DND-41 (cell line): ENCODE results near the gene SLC27A2.

Experiments
- ATAC-seq: fragments of 200-7000 bp; cut with Tn5 transposase; 3 replicates; pipeline ENCODE4 v1.9.1; 2021; ENCODE audit warnings: low read depth; ENCODE audit not compliant: insufficient read depth
- DNase-seq: peaks from one replicate; pipeline ENCODE4 v3.0.0-alpha.2; 2020
- H2AFZ ChIP-seq: 2 replicates; pipeline ENCODE4 v1.6.0; 2012; ENCODE audit warnings: low read depth, low read length
- H3K27ac ChIP-seq: 2 replicates; pipeline ENCODE4 v1.5.1; 2012; ENCODE audit warnings: low read length, inconsistent platforms
- H3K27me3 ChIP-seq: fragments of 200-600 bp; sonication (generic); 2 replicates; pipeline ENCODE4 v1.6.0; 2012; ENCODE audit warnings: low read length, mild to moderate bottlenecking, inconsistent platforms; ENCODE audit not compliant: insufficient read depth, poor library complexity
- H3K36me3 ChIP-seq: 2 replicates; pipeline ENCODE4 v1.5.1; 2012; ENCODE audit warnings: low read length, inconsistent platforms; ENCODE audit not compliant: insufficient read depth
- H3K4me1 ChIP-seq: 2 replicates; pipeline ENCODE4 v1.5.1; 2012; ENCODE audit warnings: mild to moderate bottlenecking, low read length; ENCODE audit not compliant: insufficient read depth
- H3K4me2 ChIP-seq: 2 replicates; pipeline ENCODE4 v1.6.0; 2012; ENCODE audit warnings: mild to moderate bottlenecking, moderate library complexity, low read length, inconsistent platforms; ENCODE audit not compliant: insufficient read depth
- H3K4me3 ChIP-seq, 2 experiments: fragments of 200-600 bp in 1 of 2; shearing (Covaris generic) in 1 of 2; 2 replicates each; pipeline ENCODE4 v1.5.1; 2012 to 2016; ENCODE audit warnings: inconsistent platforms in 2 of 2, low read length in 2 of 2, mild to moderate bottlenecking in 2 of 2, low read depth in 1 of 2, moderate library complexity in 1 of 2
- H3K79me2 ChIP-seq: 2 replicates; pipeline ENCODE4 v1.6.0; 2012; ENCODE audit warnings: low read length, inconsistent platforms; ENCODE audit not compliant: insufficient read depth
- H3K9ac ChIP-seq: 2 replicates; pipeline ENCODE4 v1.6.0; 2012; ENCODE audit warnings: low read depth, mild to moderate bottlenecking, inconsistent platforms, low read length, moderate library complexity
- H3K9me3 ChIP-seq: 2 replicates; pipeline ENCODE4 v1.5.1; 2012; ENCODE audit warnings: low read length, moderate library complexity, mild to moderate bottlenecking, inconsistent platforms; ENCODE audit not compliant: insufficient read depth, severe bottlenecking
- H4K20me1 ChIP-seq: 2 replicates; pipeline ENCODE4 v1.6.0; 2012; ENCODE audit warnings: low read length; ENCODE audit not compliant: insufficient read depth
- CTCF ChIP-seq: IDR thresholded peaks from 2 replicates; pipeline ENCODE4 v1.5.1; 2012; ENCODE audit warnings: borderline replicate concordance, low read length, moderate library complexity, mild to moderate bottlenecking; ENCODE audit not compliant: poor library complexity, severe bottlenecking; ENCODE audit errors: extremely low read depth
- EZH2 ChIP-seq: IDR thresholded peaks from 3 replicates; pipeline ENCODE4 v1.6.1; 2012; ENCODE audit warnings: borderline replicate concordance, low read depth, mild to moderate bottlenecking, moderate library complexity, low read length, inconsistent platforms; ENCODE audit not compliant: severe bottlenecking

Gene SLC27A2

DNA sequence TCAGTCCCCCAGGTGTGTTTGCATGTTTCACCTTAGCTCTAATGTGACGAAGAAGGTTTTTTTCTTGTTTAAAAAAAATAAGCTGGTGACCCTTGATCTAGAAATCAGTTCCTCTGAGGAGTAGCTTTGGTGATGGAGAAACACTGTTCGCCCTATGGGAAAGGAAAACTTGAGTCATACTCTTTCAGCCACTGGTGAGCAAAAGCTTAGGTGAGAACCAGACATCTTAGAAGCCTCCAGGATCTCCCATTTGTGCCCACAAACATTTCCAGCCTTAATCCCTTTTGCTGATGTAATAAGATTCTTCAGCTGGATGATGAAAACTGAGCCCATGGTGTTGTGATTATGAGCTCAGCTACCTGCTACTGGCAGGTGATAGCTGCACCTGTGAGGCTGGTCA is 37.8 kb downstream of the SLC27A2 start:
- no peak for TF ChIP-seq EZH2
- TF ChIP-seq CTCF: no peak
- DNase-seq (no peak), ATAC-seq (no peak)
- H3K9me3 ChIP-seq: no peaks in the 10 kb centered on the region
- H3K27me3 ChIP-seq: no peaks in the 10 kb centered on the region
- H3K4me2 ChIP-seq: no peak overlapping the region
- no peak overlapping the region for H3K9ac ChIP-seq
- H3K27ac ChIP-seq: no peak overlapping the region
- H3K36me3 ChIP-seq: no peaks in the 10 kb centered on the region
- H3K79me2 ChIP-seq: no peaks in the 10 kb centered on the region
- no peak overlapping the region for H3K4me3 ChIP-seq
- no peak overlapping the region for H2AFZ ChIP-seq
- H3K4me1 ChIP-seq: no peaks in the 10 kb centered on the region
- H4K20me1 ChIP-seq: no peaks in the 10 kb centered on the region

DNA sequence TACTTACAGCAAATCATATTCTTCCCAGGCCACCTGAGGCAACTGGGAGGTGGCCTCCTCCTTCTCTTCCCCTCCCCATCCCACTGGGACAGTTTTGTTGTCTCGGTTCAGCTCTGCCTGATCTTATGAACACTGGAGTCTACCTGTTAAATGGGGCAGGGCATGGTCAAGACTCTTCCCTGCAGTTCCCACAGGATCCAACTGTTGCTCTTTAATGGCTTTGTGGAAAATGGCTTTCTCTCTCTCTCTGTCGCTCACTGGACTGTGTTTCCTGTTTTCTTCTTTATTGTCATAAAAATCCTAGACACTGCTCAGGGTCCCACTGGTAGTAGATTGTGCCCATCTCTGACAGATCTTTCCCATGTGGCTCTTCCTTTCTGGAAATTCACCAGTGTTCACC is 40.2 kb downstream of the SLC27A2 start:
- Histone ChIP-seq H3K36me3 (no peaks in the 10 kb centered on the region), H3K4me1 (no peaks in the 10 kb centered on the region), H3K27me3 (no peaks in the 10 kb centered on the region), H3K9me3 (no peaks in the 10 kb centered on the region), H3K4me3 (no peak overlapping the region), H3K27ac (no peak overlapping the region), H2AFZ (no peak overlapping the region), H3K79me2 (no peaks in the 10 kb centered on the region), H4K20me1 (no peaks in the 10 kb centered on the region), H3K4me2 (no peak overlapping the region), H3K9ac (no peak overlapping the region)
- no peak for TF ChIP-seq CTCF
- TF ChIP-seq EZH2: no peak
- ATAC-seq (no peak), DNase-seq (no peak)

GRCh38 chr15:50224606-50225005 is 42.6 kb downstream of the SLC27A2 start:
- Histone ChIP-seq H3K36me3 (no peaks in the 10 kb centered on the region), H3K79me2 (no peaks in the 10 kb centered on the region), H3K4me1 (no peaks in the 10 kb centered on the region), H3K4me2 (no peak overlapping the region), H2AFZ (no peak overlapping the region), H3K27me3 (no peaks in the 10 kb centered on the region), H3K9me3 (no peaks in the 10 kb centered on the region), H3K4me3 (no peak overlapping the region), H3K9ac (no peak overlapping the region), H4K20me1 (no peaks in the 10 kb centered on the region), H3K27ac (no peak overlapping the region)
- ATAC-seq: no peak
- DNase-seq: no peak
- TF ChIP-seq EZH2 (no peak), CTCF (no peak)

DNA sequence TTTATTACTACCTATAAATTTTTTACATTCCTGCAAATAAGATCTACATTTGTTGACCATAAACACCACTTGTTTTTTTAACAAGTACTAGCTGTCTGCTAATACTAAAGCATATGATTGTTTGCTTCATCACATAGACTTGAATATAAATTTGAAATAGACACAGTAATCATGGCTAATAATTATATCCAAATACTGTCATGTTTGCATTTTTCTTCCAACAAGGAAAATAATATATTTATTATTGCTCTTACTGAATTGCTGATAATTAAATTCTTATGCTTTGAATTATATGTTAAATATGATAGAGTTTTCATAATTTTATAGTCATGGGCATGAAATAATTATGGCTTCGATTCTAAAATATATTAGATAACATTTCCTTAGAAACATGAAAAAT is 43.1 kb downstream of the SLC27A2 start:
- no peak overlapping the region for H3K4me3 ChIP-seq
- DNase-seq (no peak), ATAC-seq (no peak)
- no peak overlapping the region for H2AFZ ChIP-seq
- no peaks in the 10 kb centered on the region for H3K36me3 ChIP-seq
- H3K27ac ChIP-seq: no peak overlapping the region
- no peaks in the 10 kb centered on the region for H3K79me2 ChIP-seq
- H3K4me1 ChIP-seq: no peaks in the 10 kb centered on the region
- H4K20me1 ChIP-seq: no peaks in the 10 kb centered on the region
- TF ChIP-seq EZH2 (no peak), CTCF (no peak)
- H3K9ac ChIP-seq: no peak overlapping the region
- no peak overlapping the region for H3K4me2 ChIP-seq
- no peaks in the 10 kb centered on the region for H3K27me3 ChIP-seq
- H3K9me3 ChIP-seq: no peaks in the 10 kb centered on the region
